B cell (primary cell): ENCODE measurements around the gene COA5. TPM values are rescaled to one million over a fixed set of nuclear protein-coding genes. Genes with fewer than 3 reads are reported as not detected.
A peak's percentile ranks its signal among the peaks of the same experiment; 100 is the strongest.

ENCODE experiments used
- ATAC-seq: fragments of 200-7000 bp; cut with Tn5 transposase; one replicate; pipeline ENCODE4 v1.10.0; 2021; ENCODE audit warnings: low read depth, mild to moderate bottlenecking, moderate number of reproducible peaks, moderate library complexity
- CTCF ChIA-PET: fragments of 350-600 bp; sonication (Branson Sonifier 250); formaldehyde crosslinking; loops from one replicate; lab custom pipeline; 2021; ENCODE audit warnings: antibody characterized with exemption, inconsistent platforms; lab: Charles Lee
- POLR2A ChIA-PET: fragments of 350-600 bp; sonication (Branson Sonifier 250); formaldehyde crosslinking; loops from one replicate; lab custom pipeline; 2021; ENCODE audit warnings: antibody characterized with exemption; lab: Charles Lee
- DNase-seq: peaks from one replicate; pipeline ENCODE4 v3.0.0; 2013
- H2AFZ ChIP-seq: 2 replicates; pipeline ENCODE4 v1.6.1; 2012; ENCODE audit warnings: mild to moderate bottlenecking, low read depth, low read length; ENCODE audit not compliant: insufficient read depth, poor library complexity, severe bottlenecking
- H3K27ac ChIP-seq, 2 donors: 1 replicate in 1 of 2; 2 replicates in 1 of 2; pipeline ENCODE4 v1.5.1; 2012 to 2013; ENCODE audit warnings: low read length in 2 of 2, mild to moderate bottlenecking in 2 of 2, moderate library complexity in 1 of 2
- H3K27me3 ChIP-seq, 4 experiments: fragments of 200-600 bp in 1 of 4; sonication (generic) in 1 of 4; replicated peaks in 1 of 4; 1 replicate in 2 of 4; 2 replicates in 2 of 4; pipeline versions ENCODE4 v1.6.1 to v1.7.0; 2013 to 2016; ENCODE audit warnings: low read length in 3 of 4, mild to moderate bottlenecking in 2 of 4, mixed read lengths in 1 of 4, moderate library complexity in 1 of 4; ENCODE audit not compliant: insufficient read depth in 4 of 4, control insufficient read depth in 3 of 4; ENCODE audit errors: control extremely low read depth in 1 of 4
- H3K36me3 ChIP-seq, 2 experiments: replicated peaks in 1 of 2; 1 replicate in 1 of 2; 2 replicates in 1 of 2; pipeline versions ENCODE4 v1.6.1 to v1.7.1; 2013; ENCODE audit warnings: low read length in 1 of 2; ENCODE audit not compliant: insufficient read depth in 2 of 2, control insufficient read depth in 1 of 2; ENCODE audit errors: control extremely low read depth in 1 of 2, extremely low read depth in 1 of 2
- H3K4me1 ChIP-seq, 2 donors: fragments of 200-600 bp in 1 of 2; sonication (generic) in 1 of 2; 1 replicate in 1 of 2; 2 replicates in 1 of 2; pipeline versions ENCODE4 v1.5.1 to v1.6.1; 2013 to 2017; ENCODE audit warnings: low read length in 2 of 2; ENCODE audit not compliant: control insufficient read depth in 2 of 2, insufficient read depth in 2 of 2
- H3K4me2 ChIP-seq: replicated peaks from 2 replicates; pipeline ENCODE3; 2012; ENCODE audit warnings: mild to moderate bottlenecking, low read depth, low read length; ENCODE audit not compliant: poor library complexity, severe bottlenecking
- H3K4me3 ChIP-seq, 5 experiments: fragments of 200-600 bp in 1 of 5; sonication (generic) in 1 of 5; 1 replicate in 3 of 5; 2 replicates in 2 of 5; pipeline versions ENCODE4 v1.5.1 to v1.7.0; 2011 to 2016; ENCODE audit warnings: low read length in 4 of 5, mild to moderate bottlenecking in 4 of 5, low read depth in 2 of 5, control low read depth in 1 of 5, moderate library complexity in 1 of 5; ENCODE audit not compliant: insufficient read depth in 1 of 5; ENCODE audit errors: control extremely low read depth in 1 of 5, extremely low read depth in 1 of 5
- H3K79me2 ChIP-seq: fragments of 200-600 bp; sonication (generic); one replicate; pipeline ENCODE4 v1.6.0; 2016; ENCODE audit warnings: low read length; ENCODE audit not compliant: control insufficient read depth, insufficient read depth
- H3K9ac ChIP-seq: fragments of 200-600 bp; sonication (generic); 2 replicates; pipeline ENCODE4 v1.6.1; 2017; ENCODE audit warnings: mild to moderate bottlenecking, low read length, moderate library complexity
- H3K9me3 ChIP-seq, 3 donors: one replicate each; pipeline versions ENCODE4 v1.6.1 to v1.7.1; 2013; ENCODE audit warnings: low read length in 2 of 3; ENCODE audit not compliant: control insufficient read depth in 2 of 3, insufficient read depth in 1 of 3; ENCODE audit errors: control extremely low read depth in 1 of 3
- H4K20me1 ChIP-seq: 2 replicates; pipeline ENCODE4 v1.6.0; 2012; ENCODE audit warnings: mild to moderate bottlenecking, low read length; ENCODE audit not compliant: insufficient read depth, control insufficient read depth, poor library complexity, severe bottlenecking
- H3K27ac Mint-ChIP-seq: one replicate; pipeline ENCODE4 v1.8.0; 2021; ENCODE audit warnings: mixed read lengths
- H3K27me3 Mint-ChIP-seq: one replicate; pipeline ENCODE4 v1.8.0; 2021; ENCODE audit warnings: mixed read lengths
- H3K4me1 Mint-ChIP-seq: one replicate; pipeline ENCODE4 v1.8.0; 2021; ENCODE audit warnings: mixed read lengths
- H3K4me3 Mint-ChIP-seq: one replicate; pipeline ENCODE4 v1.8.0; 2021; ENCODE audit warnings: mixed read lengths
- H3K9me3 Mint-ChIP-seq: one replicate; pipeline ENCODE4 v1.8.0; 2022; ENCODE audit warnings: mixed read lengths; ENCODE audit not compliant: insufficient read depth
- CTCF ChIP-seq: fragments of 200-600 bp; IDR thresholded peaks from one replicate; pipeline ENCODE4 v1.8.0; 2022; ENCODE audit warnings: antibody characterized with exemption, mild to moderate bottlenecking
- EZH2 ChIP-seq: IDR thresholded peaks from 2 replicates; pipeline ENCODE4 v1.6.1; 2012; ENCODE audit warnings: borderline replicate concordance, low read depth, mild to moderate bottlenecking, moderate library complexity, low read length; ENCODE audit not compliant: insufficient read depth, poor library complexity, severe bottlenecking
- WGBS: methylation state at CpG from one replicate; pipeline ENCODE4 v1.1.5; 2013; ENCODE audit warnings: missing lambda C conversion rate; ENCODE audit not compliant: insufficient coverage; 5-methylcytosine and 5-hydroxymethylcytosine counted together
- intact Hi-C: fragments of 100-400 bp; cut with micrococcal nuclease; formaldehyde crosslinking; loops from one replicate; pipeline ENCODE4 v1.10.0; 2022
- polyA plus RNA-seq: library from polyadenylated mRNA; depleted of rRNA; stranded (reverse); fragments of >200 nt; gene quantifications from 2 replicates; pipeline ENCODE4 v1.2.3, GENCODE V29; 2012
- total RNA-seq, 2 donors: library from RNA; stranded (reverse); fragments of 120-200 nt in 1 of 2; gene quantifications; 1 replicate in 1 of 2; 2 replicates in 1 of 2; pipeline versions ENCODE4 v1.2.3 to v1.2.4, GENCODE V29; 2013 to 2022

COA5 gene
- total and polyA plus RNA-seq, 2 donors (not counting 1 experiment from before 2014, with no cell fraction given), result 23.2 to 46.9 TPM

- no peak overlapping the region for H3K27ac ChIP-seq
- WGBS, result 50% methylated on average over 1 of the region's 3 CpGs
- intact Hi-C loops, result loop anchor here (5.0 kb wide), 2 partner anchors 102 to 147 kb away; no protein-coding TSS in a partner anchor
- no peak for TF ChIP-seq EZH2
- TF ChIP-seq CTCF, result no peak
- no peak overlapping the region for H3K4me3 ChIP-seq
- no peak overlapping the region for H3K4me2 ChIP-seq
- POLR2A ChIA-PET, result no interaction called here
- no peak overlapping the region for H3K4me3 Mint-ChIP-seq
- peaks cover 1 to 6% of the 10 kb centered on the region in 2 experiments for H3K36me3 ChIP-seq
- H3K27me3 Mint-ChIP-seq, result no peaks in the 10 kb centered on the region
- CTCF ChIA-PET, result interaction anchor here (1.1 to 5.5 kb wide), 2 partner anchors 10 to 13 kb away, joined by 3 to 31 read pairs; no protein-coding TSS in a partner anchor
- no peak overlapping the region for H2AFZ ChIP-seq
- no peaks in the 10 kb centered on the region for H3K9me3 ChIP-seq
- peaks cover 8 to 29% of the 10 kb centered on the region in 2 donors for H3K4me1 ChIP-seq
- peak overlapping the region; percentile 43 for H3K27ac Mint-ChIP-seq
- no peaks in the 10 kb centered on the region for H3K79me2 ChIP-seq
- peaks cover 35% of the 10 kb centered on the region for H3K4me1 Mint-ChIP-seq
- no peaks in the 10 kb centered on the region for H3K27me3 ChIP-seq
- DNase-seq (no peak), ATAC-seq (no peak)
- no peak overlapping the region for H3K9ac ChIP-seq
- H4K20me1 ChIP-seq, result no peaks in the 10 kb centered on the region
- no peaks in the 10 kb centered on the region for H3K9me3 Mint-ChIP-seq
These were observed 48.7 kb downstream of the COA5 start for GRCh38 chr2:98559581-98559980.

- POLR2A ChIA-PET, result no interaction called here
- WGBS, result 93% methylated on average over 15 of the region's 16 CpGs
- ATAC-seq, result no peak
These were observed 49.3 kb downstream of the COA5 start for GRCh38 chr2:98558852-98559530.

More at GRCh38 chr2:98558852-98559530, 49.3 kb downstream of the COA5 start:
- Histone ChIP-seq H3K36me3 (peaks cover 1 to 11% of the 10 kb centered on the region in 2 experiments), H3K4me3 (no peak overlapping the region), H4K20me1 (no peaks in the 10 kb centered on the region), H3K27ac (no peak overlapping the region), H3K9ac (no peak overlapping the region), H2AFZ (no peak overlapping the region), H3K9me3 (no peaks in the 10 kb centered on the region), H3K4me1 (peaks cover 8 to 33% of the 10 kb centered on the region in 2 donors), H3K4me2 (no peak overlapping the region), H3K79me2 (no peaks in the 10 kb centered on the region), H3K27me3 (no peaks in the 10 kb centered on the region)
- Mint-ChIP-seq H3K9me3 (no peaks in the 10 kb centered on the region), H3K27ac (no peak overlapping the region), H3K27me3 (no peaks in the 10 kb centered on the region), H3K4me1 (peaks cover 38% of the 10 kb centered on the region), H3K4me3 (no peak overlapping the region)
- intact Hi-C loops, result loop anchor here (5.0 kb wide), 2 partner anchors 102 to 147 kb away; no protein-coding TSS in a partner anchor
- CTCF ChIA-PET, result interaction anchor here (1.1 to 5.5 kb wide), 2 partner anchors 11 to 14 kb away, joined by 3 to 31 read pairs; no protein-coding TSS in a partner anchor
- TF ChIP-seq CTCF (no peak), EZH2 (no peak)
- DNase-seq, result no peak
